ENCODE measurements around the gene CALML5.
"Not testable (repeated sequence)": the region's sequence is repeated elsewhere in the genome, so short reads cannot be mapped to it uniquely, and the experiment has no call there.

Gene CALML5

GRCh38 chr10:5482016-5482415 lies 17.4 kb downstream of the CALML5 start:
- no peak for DNase-seq (ENCODE audit: low read depth in 2 of 2)

- no peak for DNase-seq (ENCODE audit: low read depth in 2 of 2)
Observed at GRCh38 chr10:5481121-5481520, 18.2 kb downstream of the CALML5 start.

- no peak for DNase-seq (ENCODE audit: low read depth in 2 of 2)
Observed at GRCh38 chr10:5480162-5480941, 19.0 kb downstream of the CALML5 start.

- DNase-seq (ENCODE audit: low read depth in 2 of 2) = no peak
Observed at GRCh38 chr10:5479481-5480161, 19.7 kb downstream of the CALML5 start.

- no peak for DNase-seq (ENCODE audit: low read depth in 2 of 2)
Observed at GRCh38 chr10:5478694-5479305, 20.6 kb downstream of the CALML5 start.

GRCh38 chr10:5477948-5478693 lies 21.2 kb downstream of the CALML5 start:
- no peak for DNase-seq (ENCODE audit: low read depth in 2 of 2)

- DNase-seq (ENCODE audit: low read depth in 2 of 2) = no peak
Observed at GRCh38 chr10:5476918-5477525, 22.3 kb downstream of the CALML5 start.

- DNase-seq (ENCODE audit: low read depth in 2 of 2) = not testable (repeated sequence)
Observed at GRCh38 chr10:5475974-5476807, 23.2 kb downstream of the CALML5 start.

- DNase-seq (ENCODE audit: low read depth in 2 of 2) = not testable (repeated sequence)
Observed at GRCh38 chr10:5475088-5475487, 24.3 kb downstream of the CALML5 start.

- DNase-seq (ENCODE audit: low read depth in 2 of 2) = not testable (repeated sequence)
Observed at GRCh38 chr10:5474642-5475041, 24.7 kb downstream of the CALML5 start.

GRCh38 chr10:5470062-5470751 lies 29.2 kb downstream of the CALML5 start:
- DNase-seq (ENCODE audit: low read depth in 2 of 2) = no peak

- no peak for DNase-seq (ENCODE audit: low read depth in 2 of 2)
Observed at GRCh38 chr10:5469353-5470061, 29.9 kb downstream of the CALML5 start.

- DNase-seq (ENCODE audit: low read depth in 2 of 2) = no peak
Observed at GRCh38 chr10:5468262-5469106, 30.9 kb downstream of the CALML5 start.

- no peak for DNase-seq (ENCODE audit: low read depth in 2 of 2)
Observed at GRCh38 chr10:5467634-5468255, 31.6 kb downstream of the CALML5 start.

GRCh38 chr10:5467207-5467535 lies 32.2 kb downstream of the CALML5 start:
- no peak for DNase-seq (ENCODE audit: low read depth in 2 of 2)

GRCh38 chr10:5466451-5467206 lies 32.7 kb downstream of the CALML5 start:
- no peak for DNase-seq (ENCODE audit: low read depth in 2 of 2)

GRCh38 chr10:5465976-5466450 lies 33.4 kb downstream of the CALML5 start:
- DNase-seq (ENCODE audit: low read depth in 2 of 2) = no peak
